GM21786 (cell line): ENCODE results near the gene ATOX1.
"Not testable (repeated sequence)": the region's sequence is repeated elsewhere in the genome, so short reads cannot be mapped to it uniquely, and the experiment has no call there.

Experiments used
- ATAC-seq: cut with Tn5 transposase; IDR thresholded peaks from one replicate; pipeline ENCODE4 v1.9.1; 2021; ENCODE audit not compliant: unreplicated experiment

ATOX1 gene

DNA sequence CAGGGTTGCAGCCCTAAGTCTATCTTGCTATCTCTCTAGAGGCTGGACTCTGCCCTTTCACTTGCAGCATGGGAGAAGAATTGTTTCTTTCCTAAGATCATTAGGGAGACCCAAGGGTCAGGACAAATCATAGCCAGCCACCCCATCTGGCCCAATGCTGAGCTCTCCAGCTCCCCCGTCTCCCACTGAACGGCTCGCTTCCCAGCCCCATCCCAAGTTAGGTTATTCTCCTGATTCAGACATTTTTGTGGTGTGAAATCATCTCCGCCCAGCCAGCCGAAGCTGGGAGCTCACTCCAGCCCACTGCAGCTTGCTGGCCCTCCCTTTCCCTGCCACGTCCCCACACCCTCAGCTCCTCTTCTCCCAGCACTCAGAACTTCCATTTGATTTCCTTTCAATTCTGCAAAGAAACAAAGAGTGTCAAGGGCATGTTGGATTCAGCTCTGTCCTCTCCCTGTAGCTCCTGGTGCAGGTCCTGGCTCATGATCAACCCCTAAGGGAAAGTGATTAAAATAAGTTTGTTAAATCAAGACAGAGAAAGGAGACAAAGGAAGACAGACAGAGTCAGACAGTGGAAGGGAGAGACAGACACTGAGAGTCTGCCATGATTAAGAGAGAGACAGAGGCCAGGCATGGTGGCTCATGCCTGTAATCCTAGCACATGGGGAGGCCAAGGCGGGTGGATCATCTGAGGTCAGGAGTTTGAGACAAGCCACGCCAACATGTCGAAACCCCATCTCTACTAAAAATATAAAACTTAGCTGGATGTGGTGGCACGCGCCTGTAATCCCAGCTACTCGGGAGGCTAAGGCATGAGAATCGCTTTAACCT is 59.1 kb downstream of the ATOX1 start:
- no peak for ATAC-seq

DNA sequence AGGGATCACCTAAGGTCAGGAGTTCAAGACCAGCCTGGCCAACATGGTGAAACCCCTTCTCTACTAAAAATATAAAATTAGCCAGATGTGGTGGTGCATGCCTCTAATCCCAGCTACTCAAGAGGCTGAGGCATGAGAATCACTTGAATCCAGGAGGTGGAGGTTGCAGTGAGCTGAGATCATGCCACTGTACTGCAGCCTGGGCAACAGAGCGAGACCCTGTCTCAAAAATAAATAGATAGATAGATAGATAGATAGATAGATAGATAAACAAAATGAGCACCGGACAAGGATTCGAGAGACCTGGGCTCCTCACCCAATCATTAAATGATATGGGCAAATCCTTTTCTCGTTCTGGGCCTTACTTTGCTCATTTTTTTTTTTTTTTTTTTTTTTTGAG is 60.4 kb downstream of the ATOX1 start:
- ATAC-seq: not testable (repeated sequence)

DNA sequence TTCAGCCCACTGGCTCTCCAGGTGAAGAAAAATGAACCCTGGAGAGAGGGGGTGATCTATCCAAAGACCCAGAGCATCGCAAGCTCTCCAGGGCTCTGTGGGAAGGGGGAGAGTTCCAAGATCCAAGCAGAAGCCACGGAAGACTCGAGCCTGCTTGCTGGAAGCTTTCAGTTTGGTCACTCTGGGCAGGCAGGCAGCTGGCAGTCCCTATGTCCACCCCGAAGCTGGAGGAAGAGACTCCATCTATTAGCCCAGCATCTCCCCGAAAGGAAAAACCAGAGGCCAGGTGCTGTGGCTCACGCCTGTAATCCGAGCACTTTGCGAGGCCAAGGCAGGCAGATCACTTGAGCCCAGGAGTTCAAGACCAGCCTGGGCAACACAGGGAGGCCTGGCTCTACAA is 61.0 kb downstream of the ATOX1 start:
- ATAC-seq: no peak

DNA sequence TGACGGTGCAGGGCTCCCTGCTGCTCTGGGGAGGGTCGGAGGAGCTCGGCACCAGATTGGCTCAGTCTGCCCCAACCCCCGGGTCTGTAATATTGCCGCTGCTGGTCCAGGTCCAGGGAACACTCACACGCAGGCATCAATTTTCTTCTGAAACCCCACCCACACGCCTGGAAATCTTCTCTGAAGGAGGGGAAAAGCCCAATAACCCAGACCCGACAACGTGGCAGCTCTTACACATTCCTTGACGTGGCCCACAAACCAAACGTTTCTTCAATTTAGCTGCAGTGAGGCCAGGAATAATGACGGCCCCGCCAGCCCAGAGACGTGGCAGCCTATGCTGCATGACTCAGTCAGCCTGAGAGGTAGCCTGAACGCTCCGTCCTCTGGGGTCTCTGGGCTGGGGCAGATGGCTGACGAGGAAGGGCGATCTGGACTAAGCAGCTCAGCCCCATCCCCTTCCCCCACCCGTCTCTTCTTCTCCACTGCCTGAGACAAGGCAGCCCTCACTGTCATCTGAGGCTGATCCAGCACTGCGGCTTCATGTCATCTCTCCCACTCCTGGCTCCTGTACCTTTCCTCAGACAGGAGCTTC is 61.9 kb downstream of the ATOX1 start:
- no peak for ATAC-seq

DNA sequence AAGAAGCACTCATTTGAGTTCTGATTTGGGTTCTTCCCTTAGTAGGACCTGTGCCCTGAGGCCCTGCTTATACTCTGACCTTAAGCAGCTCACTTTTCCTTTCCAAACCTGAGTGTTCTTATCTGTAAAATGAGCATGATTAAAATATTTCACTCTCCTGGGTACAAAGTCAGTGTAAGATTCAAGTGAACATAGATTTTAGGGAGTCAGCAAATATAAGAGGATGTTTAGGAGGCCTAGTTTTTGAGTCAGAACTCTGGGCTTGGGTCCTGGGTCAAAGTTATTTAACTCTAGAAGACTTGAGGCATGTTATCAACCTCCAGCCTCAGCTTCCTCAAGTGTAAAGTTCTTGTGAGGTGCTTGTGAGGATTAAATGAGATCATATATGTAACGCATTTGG is 63.0 kb downstream of the ATOX1 start:
- no peak for ATAC-seq

DNA sequence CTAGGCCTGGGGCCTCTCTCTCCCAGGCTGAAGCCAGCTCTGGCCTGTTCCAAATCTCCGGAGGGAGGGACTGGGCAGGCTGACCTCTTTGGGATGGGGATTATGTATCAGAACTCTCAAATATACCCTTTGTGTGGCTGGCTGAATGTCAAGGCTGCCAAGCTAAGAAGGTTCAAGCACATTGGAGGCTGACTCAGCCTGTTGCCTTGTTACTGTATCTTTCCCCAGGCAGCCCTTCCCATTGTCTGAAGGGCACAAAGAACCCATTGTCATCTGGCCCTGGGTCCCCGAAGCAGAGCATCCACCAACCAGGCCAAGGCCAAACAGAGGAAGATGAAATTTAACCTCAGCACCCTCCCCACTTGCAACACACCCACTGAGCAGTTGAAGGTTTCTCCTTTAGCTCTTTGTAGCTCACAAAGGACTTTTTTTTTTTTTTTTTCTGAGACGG is 64.4 kb downstream of the ATOX1 start:
- no peak for ATAC-seq
